GM21526 (cell line): ENCODE data around the gene ZNF438.
"Not testable (repeated sequence)": the region's sequence is repeated elsewhere in the genome, so short reads cannot be mapped to it uniquely, and the experiment has no call there.

Experiments used
- ATAC-seq: cut with Tn5 transposase; IDR thresholded peaks from one replicate; pipeline ENCODE4 v1.9.1; 2021; ENCODE audit warnings: moderate library complexity; ENCODE audit not compliant: unreplicated experiment, low FRiP score

The ZNF438 gene

DNA sequence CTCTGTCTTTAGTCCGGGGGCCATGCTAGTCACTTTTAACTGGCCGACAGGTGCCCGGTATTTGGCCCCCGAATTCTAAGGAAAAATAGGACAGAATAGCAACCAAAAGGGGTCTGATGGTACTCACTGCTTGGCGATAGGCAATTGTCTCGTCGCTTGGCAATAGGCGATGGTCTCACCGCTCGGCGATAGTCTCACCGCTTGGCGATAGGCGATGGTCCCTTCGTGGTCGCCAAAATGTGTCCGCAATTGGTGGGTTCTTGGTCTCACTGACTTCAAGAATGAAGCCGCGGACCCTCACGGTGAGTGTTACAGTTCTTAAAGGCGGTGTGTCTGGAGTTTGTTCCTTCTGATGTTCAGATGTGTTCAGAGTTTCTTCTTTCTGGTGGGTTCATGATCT lies 130.2 kb downstream of the ZNF438 start:
- not testable (repeated sequence) for ATAC-seq

- ATAC-seq: no peak
Observed at GRCh38 chr10:30898964-30899363, 132.7 kb downstream of the ZNF438 start.

GRCh38 chr10:30897547-30897946 lies 134.1 kb downstream of the ZNF438 start:
- no peak for ATAC-seq

DNA sequence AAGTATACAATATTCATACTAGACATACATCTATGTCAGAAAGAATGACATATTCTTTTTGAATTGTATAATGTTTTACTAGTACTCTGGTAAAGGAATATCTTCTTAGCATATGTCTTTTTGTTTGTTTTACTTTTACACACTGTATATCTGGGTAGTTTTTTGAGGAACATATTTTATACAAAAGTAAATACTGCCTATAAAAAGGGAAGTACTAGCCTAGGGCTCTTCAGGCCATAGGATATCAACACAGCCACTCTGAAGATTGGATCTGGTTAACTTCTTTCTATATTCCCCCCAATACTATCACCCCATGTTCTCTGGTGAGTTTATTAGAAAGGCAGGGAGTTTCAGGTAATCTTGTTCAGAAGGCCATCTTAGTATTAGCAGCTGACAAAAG lies 134.6 kb downstream of the ZNF438 start:
- ATAC-seq: no peak

- ATAC-seq: no peak
Observed at GRCh38 chr10:30894221-30894620, 137.4 kb downstream of the ZNF438 start.

DNA sequence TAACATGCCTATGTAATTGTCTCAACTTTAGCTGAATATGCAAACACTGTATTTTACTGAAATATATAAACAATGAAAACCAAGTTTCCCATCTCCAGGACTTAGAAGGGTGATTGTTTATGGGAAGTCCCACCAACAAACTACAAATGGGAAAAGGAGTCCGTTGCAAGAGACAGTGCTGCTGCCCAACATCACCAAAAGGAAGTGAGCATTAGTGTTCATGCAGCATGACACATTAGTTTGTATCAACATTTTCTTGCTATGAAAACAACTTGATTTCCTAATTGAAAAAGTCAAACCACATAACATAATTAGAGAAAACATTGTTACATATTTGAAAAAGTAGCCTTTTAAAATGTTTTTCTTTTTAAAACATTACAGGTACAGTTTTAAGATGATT lies 138.5 kb downstream of the ZNF438 start:
- ATAC-seq: no peak

DNA sequence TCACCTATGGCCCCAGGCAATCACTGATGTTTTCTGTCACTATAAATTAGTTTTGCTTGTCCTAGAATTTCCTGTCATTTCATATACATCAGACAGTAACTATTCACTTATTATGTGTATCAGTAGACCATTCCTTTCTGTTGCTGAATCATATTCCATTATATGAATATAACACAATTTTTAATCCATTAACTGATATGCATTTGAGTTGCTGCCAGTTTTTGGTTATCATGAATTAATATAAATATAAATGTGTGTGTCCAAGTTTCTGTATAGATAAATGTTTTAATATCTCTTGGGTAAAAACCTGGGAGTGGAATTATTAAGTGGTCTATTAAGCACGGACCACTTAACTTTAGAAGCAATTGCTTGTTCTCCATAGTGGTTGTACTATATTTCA lies 143.8 kb downstream of the ZNF438 start:
- no peak for ATAC-seq

DNA sequence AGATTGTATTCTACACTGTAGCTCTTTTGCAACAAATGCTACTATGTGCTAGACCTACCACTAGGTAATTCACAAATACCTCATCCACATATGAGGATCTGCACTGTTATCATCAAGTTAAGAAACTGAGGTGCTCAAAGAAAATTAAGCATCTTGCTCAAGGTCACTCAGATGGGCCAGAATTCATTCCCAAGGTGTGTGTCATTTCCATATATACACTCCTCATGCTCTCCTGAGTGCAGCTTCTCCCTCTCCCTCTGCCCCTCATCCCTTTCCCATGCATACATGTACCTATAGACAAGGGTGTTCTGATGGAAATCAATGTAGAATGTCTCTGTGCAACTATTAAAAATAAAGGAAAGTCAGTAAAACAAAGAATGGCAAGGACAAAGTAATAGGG lies 146.2 kb downstream of the ZNF438 start:
- no peak for ATAC-seq

GRCh38 chr10:30883751-30884150 lies 147.9 kb downstream of the ZNF438 start:
- ATAC-seq: no peak

GRCh38 chr10:30883116-30883515 lies 148.5 kb downstream of the ZNF438 start:
- ATAC-seq: no peak

DNA sequence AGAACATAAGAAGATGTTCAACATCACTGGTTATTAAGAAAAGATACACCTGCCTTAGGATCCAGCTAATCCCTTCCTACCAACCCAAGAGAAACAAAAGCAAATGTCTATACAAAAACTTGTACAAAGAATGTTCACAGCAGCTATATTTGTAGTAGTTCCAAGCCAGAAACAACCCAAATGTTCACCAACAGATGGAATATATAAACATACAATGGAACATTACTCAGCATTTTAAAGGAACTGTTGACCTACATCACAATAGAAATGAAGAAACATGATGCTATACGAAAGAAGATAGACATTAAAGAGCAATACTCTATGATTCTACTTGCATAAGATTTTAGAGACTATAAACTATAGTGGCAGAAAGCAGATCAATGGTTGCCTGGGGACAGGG lies 149.4 kb downstream of the ZNF438 start:
- no peak for ATAC-seq

- ATAC-seq: no peak
Observed at GRCh38 chr10:30878920-30879319, 152.7 kb downstream of the ZNF438 start.

GRCh38 chr10:30877111-30877510 lies 154.6 kb downstream of the ZNF438 start:
- no peak for ATAC-seq

- no peak for ATAC-seq
Observed at GRCh38 chr10:30873411-30873810, 158.3 kb downstream of the ZNF438 start.

DNA sequence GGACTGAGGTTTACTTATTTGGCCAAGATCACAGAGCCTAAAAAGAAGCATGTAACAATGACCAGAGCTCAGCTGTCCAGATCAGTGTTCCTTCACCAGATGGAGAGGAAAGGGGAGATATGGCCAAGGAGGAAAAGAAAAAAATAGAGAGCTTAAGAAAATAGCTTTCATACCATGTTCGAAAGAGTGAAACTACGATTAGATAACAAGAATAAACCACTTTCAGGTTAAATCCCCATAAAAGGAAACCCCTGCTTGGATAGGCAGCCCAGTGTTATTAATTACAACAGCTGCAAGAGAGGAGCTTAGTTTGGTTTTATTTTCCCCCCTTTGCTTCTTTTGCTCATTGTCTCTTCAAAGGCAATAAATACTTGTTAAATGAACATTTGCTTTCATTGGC lies 160.8 kb downstream of the ZNF438 start:
- no peak for ATAC-seq

DNA sequence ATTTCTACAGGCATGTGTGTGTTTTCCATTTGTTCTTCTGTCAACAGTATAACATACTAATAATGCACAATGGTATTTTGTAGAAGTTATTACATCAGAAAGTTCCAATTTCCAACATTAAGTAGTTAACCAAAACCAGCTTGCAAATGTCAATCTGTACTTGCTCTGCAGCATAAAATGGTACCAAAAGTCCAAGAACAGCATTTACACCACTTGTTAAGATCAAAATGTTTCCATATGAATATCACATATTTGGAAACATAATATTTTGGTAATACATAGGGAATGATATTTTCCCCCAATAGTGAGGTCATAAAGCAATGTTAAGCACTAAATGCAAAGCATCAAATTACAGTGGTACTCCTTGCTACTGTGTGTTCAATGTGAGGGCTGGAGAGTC lies 162.1 kb downstream of the ZNF438 start:
- ATAC-seq: no peak

GRCh38 chr10:30868611-30869010 lies 163.1 kb downstream of the ZNF438 start:
- ATAC-seq: no peak

- ATAC-seq: no peak
Observed at GRCh38 chr10:30866896-30867295, 164.8 kb downstream of the ZNF438 start.

- ATAC-seq: no peak
Observed at GRCh38 chr10:30865141-30865926, 166.3 kb downstream of the ZNF438 start.

DNA sequence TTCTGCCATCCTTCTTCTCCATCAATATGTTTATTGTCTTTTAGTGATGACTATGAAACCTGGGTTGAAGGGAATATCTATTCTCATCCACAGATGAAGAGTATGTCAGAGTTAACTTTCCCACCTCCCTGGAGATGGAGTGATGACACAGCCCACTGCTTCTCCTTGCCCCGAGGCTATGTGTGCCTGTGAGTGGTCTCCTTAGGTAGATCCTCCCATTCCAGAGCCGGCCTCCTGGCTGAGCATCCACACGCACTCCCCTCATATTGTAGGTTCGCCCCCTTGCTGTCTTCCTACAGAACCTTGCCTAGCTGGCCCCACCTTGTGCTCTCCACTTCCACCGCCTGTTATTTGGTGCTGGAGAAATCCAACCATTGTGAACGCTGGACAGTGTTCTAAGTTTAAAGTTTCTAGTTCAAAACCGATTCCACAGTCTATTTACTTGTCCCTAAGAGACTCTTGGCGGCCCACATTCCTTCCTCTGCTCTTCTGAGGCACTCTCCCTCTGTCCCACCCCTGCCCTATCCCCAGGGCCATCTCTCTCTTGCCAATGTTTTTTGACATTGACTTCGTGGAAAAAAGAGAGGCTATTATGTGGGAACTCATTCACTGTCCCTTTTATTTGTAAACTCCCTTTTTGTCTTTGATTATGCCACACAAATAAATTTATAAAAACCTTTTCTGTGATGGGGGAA lies 168.0 kb downstream of the ZNF438 start:
- ATAC-seq: no peak

GRCh38 chr10:30862486-30862885 lies 169.2 kb downstream of the ZNF438 start:
- ATAC-seq: no peak

DNA sequence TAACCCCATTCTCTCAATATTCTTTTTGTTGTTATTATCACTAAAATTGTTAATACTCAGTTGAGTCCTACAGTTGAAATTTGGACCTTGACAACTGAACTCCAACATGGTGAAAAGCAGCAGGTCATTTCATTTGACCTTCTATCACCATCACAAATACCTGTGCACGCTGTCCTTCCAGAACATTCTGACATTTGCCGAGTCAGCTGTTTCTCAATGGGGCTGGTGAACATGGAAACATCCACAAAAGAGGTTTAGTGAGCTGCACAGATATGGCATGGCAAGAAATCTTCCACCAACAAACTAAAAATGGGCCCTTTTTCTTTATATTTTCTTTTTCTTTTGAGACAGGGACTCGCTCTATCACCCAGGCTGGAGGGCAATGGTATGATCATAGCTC lies 169.7 kb downstream of the ZNF438 start:
- no peak for ATAC-seq
